Endometrium (tissue), 2 donors: Measurements from ENCODE around the gene MAP4K5.
"Not testable (repeated sequence)": the region's sequence is repeated elsewhere in the genome, so short reads cannot be mapped to it uniquely, and the experiment has no call there.

Experiments used
- FAIRE-seq: peaks from 2 replicates; lab custom pipeline; 2012; peaks lifted over from hg19 to GRCh38; lab: Jason Lieb, UNC
- donor health status: control.
- donor health status: control.

The MAP4K5 gene

GRCh38 chr14:50531595-50532501, 521 bp downstream of the MAP4K5 start:
- no peak for FAIRE-seq

- no peak for FAIRE-seq
These were observed 1.5 kb downstream of the MAP4K5 start for GRCh38 chr14:50530794-50531365.

- FAIRE-seq: no peak
These were observed 2.0 kb downstream of the MAP4K5 start for GRCh38 chr14:50530358-50530757.

GRCh38 chr14:50529288-50530179, 2.8 kb downstream of the MAP4K5 start:
- no peak for FAIRE-seq

GRCh38 chr14:50528000-50528399, 4.4 kb downstream of the MAP4K5 start:
- FAIRE-seq: no peak

GRCh38 chr14:50524731-50525515, 7.4 kb downstream of the MAP4K5 start:
- FAIRE-seq: no peak

- no peak for FAIRE-seq
These were observed 8.3 kb downstream of the MAP4K5 start for GRCh38 chr14:50524060-50524459.

GRCh38 chr14:50523271-50524041, 8.9 kb downstream of the MAP4K5 start:
- FAIRE-seq: no peak

- peak; percentile 87 for FAIRE-seq
These were observed 10.4 kb downstream of the MAP4K5 start for GRCh38 chr14:50521912-50522341.

- no peak for FAIRE-seq
These were observed 11.2 kb downstream of the MAP4K5 start for GRCh38 chr14:50520947-50521815.

GRCh38 chr14:50516091-50516490, 16.3 kb downstream of the MAP4K5 start:
- no peak for FAIRE-seq

- FAIRE-seq: no peak
These were observed 19.9 kb downstream of the MAP4K5 start for GRCh38 chr14:50512463-50512862.

- FAIRE-seq: no peak
These were observed 22.2 kb downstream of the MAP4K5 start for GRCh38 chr14:50510157-50510556.

GRCh38 chr14:50507078-50507477, 25.3 kb downstream of the MAP4K5 start:
- not testable (repeated sequence) for FAIRE-seq

- no peak for FAIRE-seq
These were observed 30.7 kb downstream of the MAP4K5 start for GRCh38 chr14:50501642-50502041.

GRCh38 chr14:50497351-50497750, 35.0 kb downstream of the MAP4K5 start:
- FAIRE-seq: no peak

- FAIRE-seq: no peak
These were observed 42.5 kb downstream of the MAP4K5 start for GRCh38 chr14:50489851-50490250.

GRCh38 chr14:50488521-50488920, 43.8 kb downstream of the MAP4K5 start:
- FAIRE-seq: no peak

- FAIRE-seq: no peak
These were observed 53.3 kb downstream of the MAP4K5 start for GRCh38 chr14:50479041-50479440.

GRCh38 chr14:50477760-50478159, 54.6 kb downstream of the MAP4K5 start:
- FAIRE-seq: no peak
